ENCODE measurements around the gene C1orf105. TPM values are rescaled to one million over a fixed set of nuclear protein-coding genes. Genes with fewer than 3 reads are reported as not detected.
"Not testable (repeated sequence)": the region's sequence is repeated elsewhere in the genome, so short reads cannot be mapped to it uniquely, and the experiment has no call there.

The C1orf105 gene
- total RNA-seq, 1 experiment from 2014 or later, result not detected

DNA sequence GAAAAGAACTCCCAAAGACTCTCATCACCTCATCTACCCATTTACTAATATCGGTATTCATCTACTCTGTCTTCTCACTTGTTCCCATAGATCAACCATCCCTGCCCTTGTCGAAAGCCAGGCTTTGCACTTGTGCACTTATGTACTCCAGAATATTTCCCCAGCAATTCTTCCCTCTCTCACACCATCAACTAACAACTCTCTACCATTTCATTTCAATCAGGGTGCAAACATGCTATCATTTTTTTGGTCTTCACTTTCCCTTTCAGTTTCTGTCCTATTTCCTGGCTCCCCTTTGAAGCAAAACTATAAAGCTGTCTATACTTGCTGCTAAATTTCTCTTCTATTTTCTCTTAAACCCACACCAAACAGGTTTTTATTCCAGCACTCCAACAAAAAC, 6.7 kb downstream of the C1orf105 start:
- no peak for DNase-seq (ENCODE audit: low spot score)

DNA sequence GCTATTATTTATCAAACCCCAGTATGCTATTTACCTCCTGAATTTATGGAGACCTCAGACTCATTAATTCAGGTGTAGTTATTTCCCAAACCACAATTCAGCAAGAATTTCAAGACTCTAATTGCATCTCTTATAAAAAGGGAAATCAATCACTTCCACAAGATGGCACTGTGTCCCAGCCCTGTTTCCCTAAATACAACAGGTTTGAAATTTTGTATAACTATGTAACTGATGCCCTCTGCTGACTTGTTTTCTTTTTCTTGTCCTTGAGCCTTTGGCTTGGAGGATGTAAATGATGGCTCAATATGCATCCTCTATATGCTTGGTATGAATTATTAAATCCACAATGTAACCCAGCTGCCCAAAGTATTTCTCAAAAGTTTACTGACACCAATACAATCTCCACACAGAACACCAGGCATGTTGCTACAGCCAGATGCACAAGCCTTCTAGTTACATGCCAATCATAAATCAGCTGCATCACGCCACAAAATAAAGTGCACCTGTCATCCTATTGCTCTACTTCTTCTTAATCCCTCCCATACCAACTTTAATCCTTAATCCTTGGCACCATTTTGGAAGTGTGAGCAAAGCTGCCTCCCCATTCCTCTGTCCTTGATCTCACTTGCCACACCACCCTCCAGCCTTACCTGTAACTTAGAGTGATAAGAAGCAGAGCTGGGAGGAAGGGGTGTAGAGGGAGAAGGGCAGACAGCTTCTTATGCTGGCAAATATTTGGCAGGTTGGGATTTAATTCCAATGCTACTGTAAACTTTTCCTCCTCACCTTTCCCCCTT, 9.0 kb downstream of the C1orf105 start:
- DNase-seq (ENCODE audit: low spot score), result peak; percentile 76

DNA sequence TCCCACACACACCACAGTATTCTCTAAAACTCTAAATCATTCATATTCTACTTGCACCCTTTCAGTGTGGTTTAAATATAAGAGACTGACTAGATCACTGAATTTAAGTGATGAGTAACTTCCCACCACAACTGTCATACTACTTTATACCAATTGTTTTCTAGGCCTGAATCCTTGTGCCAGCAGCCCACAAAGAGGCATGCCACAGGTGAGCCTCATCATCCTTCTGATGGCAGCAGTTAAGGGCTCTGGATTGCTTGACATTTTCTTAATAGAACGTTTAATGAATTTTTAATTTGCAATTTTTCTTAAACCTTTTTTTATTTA, 9.6 kb downstream of the C1orf105 start:
- DNase-seq (ENCODE audit: low spot score), result no peak

DNA sequence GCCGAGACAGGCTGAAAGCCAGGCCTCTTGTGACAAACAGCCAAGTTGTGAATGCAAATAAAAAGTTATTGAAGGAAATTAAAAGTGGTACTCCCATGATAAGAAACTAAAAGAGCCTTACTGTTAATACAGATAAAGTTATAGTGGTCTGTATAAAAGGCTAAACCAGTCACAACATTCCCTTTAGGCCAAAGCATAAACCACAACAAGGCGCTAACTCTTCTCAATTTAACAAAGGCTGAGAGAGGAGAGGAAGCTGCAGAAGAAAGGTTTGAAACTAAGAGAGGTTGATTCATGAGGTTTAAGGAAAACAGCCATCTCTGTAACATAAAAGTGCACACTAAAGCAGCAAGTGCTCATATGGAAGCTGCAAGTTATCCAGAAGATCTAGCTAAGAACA, 10.7 kb downstream of the C1orf105 start:
- DNase-seq (ENCODE audit: low spot score), result no peak

DNA sequence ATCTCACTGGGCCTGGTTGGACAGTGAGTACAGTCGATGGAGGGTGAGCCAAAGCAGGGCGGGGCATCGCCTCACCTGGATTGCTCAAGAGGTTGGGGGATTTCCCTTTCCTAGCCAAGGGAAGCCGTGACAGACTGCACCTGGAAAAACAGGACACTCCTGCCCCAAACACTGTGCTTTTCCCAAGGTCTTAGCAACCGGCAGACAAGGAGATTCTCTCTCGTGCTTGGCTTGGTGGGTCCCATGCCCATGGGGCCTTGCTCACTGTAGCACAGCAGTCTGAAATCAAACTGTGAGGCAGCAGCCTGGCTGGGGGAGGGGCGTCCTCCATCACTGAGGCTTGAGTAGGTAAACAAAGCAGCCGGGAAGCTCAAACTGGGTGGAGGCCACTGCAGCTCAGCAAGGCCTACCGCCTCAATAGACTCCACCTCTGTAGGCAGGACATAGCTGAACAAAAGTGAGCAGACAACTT, 11.3 kb downstream of the C1orf105 start:
- DNase-seq (ENCODE audit: low spot score), result no peak

DNA sequence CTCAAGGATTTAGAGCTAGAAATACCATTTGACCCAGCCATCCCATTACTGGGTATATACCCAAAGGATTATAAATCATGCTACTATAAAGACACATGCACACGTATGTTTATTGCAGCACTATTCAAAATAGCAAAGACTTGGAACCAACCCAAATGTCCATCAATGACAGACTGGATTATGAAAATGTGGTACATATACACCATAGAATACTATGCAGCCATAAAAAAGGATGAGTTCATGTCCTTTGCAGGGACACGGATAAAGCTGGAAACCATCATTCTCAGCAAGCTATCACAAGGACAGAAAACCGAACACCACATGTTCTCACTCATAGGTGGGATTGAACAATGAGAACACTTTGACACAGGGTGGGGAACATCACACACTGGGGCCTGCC, 16.7 kb downstream of the C1orf105 start:
- DNase-seq (ENCODE audit: low spot score), result not testable (repeated sequence)

DNA sequence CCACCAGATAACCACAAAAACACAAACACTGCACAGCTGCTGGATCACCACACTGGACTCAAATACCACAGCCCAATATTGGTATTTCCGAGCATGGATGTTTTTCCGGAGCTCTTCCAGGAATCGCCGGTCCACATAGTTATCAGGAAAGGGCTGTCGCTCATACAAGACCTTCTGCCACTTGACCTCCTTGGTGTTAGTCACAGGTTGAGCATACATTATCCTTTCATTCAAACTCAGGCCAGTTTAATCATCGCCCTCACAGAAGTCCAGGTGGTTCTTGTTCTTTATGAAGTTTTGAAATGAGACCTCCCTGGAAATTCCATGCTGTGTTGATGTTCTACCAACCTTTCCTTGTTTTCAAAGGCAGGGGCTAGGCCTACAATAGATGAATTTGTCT, 21.9 kb downstream of the C1orf105 start:
- no peak for DNase-seq (ENCODE audit: low spot score)

DNA sequence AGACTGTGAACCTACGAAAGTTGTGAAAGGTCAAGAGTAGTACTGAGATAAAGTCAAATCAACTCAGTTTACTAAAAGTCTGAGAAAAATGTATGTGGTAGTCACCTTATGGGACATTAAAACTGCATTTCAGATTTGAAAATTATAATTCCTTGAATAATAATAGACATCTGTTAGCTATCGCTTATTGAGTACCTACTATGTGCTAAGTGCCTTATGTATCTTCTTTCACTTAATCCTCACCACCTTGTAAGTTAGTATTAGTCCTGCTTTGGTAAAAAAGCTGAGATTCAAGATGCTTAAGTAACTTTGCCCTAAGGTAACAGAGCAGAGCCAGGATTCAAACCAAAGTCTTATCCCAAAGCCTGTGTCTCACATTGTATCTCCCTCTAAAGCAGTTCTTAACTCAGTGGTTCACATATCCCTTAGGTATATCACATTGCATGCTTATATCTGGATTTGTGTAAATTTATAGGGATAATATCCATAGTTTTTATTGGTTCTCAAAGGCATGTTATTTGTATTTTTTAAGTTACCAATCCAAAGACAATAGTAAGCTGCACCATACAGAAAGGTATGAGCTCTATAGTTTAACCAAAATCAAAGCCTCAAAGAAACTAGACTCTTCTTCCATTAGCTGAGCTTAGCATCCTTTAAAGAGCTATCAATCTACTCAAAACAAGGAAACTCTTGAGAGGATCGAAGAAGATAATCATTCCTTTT, 22.5 kb downstream of the C1orf105 start:
- no peak for DNase-seq (ENCODE audit: low spot score)

DNA sequence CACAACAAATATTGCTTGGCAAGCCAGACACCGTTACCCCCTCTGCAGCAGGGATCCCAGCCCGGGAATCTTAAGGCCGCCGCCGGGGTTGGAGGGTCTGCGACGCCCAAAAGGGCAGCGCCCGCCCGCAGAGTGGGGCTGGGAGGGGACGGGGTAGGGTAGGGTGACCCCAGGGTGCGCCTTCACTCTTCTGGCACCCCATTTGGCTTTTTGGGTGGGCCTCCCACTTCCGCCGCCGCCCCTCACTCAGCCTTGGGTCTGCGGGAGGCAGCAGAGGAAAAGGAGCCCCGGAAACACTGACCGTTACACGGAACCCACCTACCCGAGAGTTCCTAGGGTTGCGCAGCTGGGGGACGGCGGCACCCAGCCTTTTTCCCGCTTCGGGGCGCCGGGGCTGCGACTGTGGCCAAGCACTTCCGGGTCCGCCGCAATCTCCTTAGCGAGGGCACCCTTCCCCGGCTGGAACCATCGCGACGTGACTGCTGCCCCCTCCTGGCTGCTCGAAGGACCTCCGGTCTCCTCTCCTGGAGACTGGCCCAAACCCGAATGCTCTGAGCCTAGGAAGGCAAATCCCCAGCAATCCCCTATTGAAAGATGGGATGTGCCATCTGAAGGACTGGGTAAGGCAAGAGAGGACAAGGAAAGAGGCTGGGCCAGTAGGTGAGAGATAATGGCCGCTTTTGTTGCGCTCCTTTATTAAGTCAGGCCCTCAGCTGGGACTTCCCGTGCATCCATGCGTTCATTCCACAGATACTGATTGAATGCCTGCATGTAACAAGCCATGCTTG, 23.4 kb downstream of the C1orf105 start, which contains the start of gene PIGC:
Gene PIGC (minus strand): TSS at position 404 of the 788 bp plus-strand sequence. CDS start 1,447 bp downstream, outside the sequence.
- DNase-seq (ENCODE audit: low spot score), result peak; percentile 89

DNA sequence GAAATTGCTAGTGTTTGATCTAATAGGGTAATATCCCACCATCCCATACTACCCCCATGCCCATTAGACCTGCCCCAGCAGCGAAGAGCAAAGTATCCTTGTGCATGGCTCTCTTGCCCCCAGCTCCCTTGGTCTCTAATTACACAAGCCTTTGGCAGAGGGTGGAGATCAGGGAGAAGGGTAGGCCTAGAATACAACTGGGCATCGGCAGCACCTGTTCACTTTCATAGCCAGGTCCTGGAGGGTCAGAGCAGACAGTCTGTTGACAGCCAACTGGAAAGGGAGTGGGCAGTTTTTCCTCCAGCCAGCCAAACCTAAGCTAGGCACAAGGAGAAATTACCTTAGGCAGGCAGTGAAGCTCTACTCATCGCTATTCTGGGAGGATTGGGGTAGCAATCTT, 26.1 kb downstream of the C1orf105 start:
- no peak for DNase-seq (ENCODE audit: low spot score)

DNA sequence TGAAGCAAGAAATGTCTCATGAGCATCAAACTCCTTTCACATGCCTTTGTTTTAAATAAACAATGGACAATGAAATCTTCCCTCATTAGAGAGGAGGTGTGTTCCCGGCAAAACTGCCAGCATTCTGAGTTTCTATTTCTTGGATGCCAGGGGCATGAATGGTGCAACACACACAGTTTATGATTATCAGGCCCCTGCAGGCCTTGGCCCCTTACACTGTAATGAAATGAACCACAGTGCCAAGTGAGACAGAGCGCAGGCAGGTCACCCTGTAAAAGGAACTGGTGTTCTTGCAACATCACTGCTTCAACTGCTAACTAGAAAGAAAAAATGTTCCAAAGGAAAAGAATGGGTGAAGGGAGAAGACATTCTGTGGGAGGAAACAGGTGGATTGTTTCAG, 27.2 kb downstream of the C1orf105 start:
- DNase-seq (ENCODE audit: low spot score), result no peak

DNA sequence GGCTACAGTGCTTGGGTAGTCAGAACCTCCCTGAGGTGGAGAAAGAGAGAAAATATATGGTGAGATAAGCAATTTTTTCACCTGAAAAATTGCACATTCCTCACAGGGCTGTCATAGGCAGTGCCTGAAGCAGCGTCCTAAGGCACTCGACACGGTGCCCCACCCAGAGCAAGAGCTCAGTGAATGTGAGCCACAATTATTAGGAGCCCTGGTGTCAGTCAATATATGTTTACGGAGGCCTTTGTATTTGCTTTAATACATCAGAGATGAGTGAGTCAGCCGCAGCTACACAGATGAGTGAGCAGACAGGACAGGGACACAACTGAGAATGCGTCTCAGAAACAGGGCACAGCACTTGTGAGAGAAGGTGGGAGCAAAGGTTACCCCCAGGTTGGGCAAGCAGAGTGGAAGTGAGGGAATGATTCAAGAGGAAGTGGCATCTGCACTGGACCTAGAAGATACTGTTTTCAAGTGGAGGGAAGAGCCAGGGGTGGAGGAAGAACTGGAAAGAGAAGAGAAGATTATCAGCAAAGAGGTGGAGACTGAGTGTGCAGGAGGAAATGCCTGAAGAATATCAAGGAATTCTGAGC, 28.6 kb downstream of the C1orf105 start:
- DNase-seq (ENCODE audit: low spot score), result peak; percentile 30

DNA sequence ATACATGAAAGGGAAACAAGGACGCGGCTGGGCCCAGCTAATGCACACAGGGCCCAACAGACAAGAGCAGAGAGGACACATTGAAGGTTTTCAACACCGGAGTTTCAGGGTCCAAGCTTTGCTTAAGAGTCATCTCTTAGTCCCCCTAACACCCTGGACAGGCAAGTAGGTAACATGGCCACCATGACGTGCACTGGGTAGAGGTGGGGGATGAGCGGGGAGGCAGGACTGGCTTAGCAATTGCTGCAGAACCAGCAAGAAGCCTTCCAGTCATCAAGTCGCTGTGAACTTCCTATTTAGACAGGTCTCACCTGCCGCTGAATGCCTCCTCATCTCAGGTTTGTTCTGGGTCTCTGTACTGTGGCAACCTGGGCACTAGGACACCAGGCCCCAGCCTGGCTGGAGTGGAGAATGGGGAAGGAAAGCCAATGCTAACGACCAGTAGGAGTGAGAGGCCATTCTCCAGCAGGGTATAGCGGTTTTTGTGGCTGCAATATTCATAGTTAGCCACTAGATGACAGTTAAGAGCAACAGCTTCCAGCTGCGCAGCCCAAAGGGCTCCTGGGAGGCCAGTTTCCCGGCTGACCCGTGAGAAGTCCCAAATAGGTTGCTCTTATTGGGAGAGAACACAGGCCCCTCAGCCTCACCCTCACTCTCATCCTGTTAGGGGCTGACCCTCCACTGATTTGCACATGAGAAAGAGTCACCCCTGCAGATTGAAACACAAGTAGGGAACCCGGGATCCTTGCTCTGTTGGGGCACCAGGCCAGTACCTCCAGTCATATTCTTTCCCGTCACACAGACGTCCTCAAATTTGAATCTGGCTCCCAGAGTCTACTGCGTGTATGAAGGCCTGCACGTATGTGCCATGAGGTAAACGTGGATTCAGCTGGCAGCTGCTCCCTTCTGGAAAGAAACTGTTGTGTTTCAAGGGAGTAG, 29.4 kb downstream of the C1orf105 start:
- peak; percentile 81 for DNase-seq (ENCODE audit: low spot score)

DNA sequence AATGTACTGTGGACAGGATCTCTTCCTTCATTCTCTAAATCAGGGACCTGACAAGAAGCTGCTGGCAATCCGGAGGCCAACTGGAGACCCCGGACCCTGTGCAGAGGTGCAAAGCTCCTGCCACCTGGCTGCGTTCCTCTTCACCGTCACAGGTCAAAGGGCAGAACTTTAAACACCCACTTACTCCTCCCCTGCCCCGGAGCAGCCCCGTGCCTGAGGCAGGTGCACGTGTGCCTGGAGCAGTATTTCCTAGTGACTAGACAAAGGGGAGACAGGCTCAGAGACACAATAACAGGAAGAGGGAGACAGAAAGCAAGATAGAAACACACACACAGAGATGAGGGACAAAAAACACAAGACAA, 30.0 kb downstream of the C1orf105 start:
- DNase-seq (ENCODE audit: low spot score), result no peak

DNA sequence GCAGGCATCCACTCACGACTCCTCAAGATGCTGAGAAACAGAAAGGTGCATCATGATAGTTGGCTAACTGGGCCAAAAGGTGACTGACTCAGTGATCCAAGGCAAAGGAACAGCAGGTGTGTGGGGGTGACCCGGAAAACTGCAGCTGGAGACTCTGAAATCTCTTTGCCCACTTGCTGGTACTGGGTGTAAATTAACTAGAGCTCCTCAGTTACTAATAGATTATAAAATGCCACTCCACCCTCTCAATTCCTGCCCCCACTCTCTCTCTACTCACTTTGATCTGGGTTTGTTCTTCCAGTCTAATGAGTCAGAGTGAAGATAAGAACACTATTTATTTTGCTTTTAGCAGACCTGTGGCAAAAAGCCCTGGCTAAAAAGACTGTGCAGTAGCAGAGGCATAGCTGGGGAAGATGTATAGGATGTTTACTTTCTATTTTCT, 30.5 kb downstream of the C1orf105 start:
- peak; percentile 87 for DNase-seq (ENCODE audit: low spot score)

DNA sequence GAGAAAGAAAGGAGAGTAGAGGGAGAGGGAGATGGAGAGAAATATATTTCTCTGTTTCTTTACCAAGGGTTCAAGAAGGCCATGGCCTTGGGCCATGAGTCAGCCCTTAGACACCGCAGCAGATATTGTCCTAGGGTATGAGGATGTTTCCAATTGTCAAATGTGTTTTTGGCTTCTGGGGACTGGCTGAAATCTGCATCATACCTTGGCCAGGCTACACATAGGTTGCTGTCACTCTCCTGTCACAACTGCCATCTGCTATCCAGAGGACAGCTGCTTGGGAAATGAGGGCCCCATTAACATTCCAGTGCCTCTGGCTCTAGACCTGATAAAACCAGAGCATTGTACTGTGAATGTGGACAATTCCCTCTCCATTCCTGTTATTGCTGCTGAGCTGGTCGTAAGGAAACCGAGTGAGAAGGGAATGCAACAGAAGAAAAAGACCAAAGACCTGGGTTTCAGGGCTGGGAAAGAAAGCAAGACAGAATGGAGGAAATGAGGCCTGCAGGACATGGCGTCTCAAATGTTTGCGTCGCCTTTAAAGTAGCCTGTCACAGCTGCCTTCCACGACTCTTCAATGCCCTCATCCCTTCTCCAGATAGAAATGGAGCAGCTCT, 32.2 kb downstream of the C1orf105 start:
- no peak for DNase-seq (ENCODE audit: low spot score)

DNA sequence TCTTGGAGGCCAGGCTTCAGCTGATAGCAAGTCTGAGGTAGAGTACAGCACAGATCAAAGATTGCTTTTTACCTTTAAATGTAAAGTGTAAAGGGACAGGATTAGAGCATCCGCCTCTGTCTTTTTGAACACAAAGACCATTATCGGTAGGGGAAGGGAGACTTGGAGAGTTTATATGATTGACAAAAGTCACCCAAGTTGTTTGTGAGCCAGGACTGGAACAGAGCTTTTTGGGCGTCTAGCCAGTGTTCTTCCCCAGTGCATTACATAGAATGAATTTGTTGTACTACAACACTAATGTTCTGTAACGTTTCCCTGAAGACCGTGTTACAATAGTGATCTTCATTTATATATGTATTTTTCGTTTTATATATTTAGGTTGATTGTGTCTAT, 32.7 kb downstream of the C1orf105 start:
- DNase-seq (ENCODE audit: low spot score), result no peak

DNA sequence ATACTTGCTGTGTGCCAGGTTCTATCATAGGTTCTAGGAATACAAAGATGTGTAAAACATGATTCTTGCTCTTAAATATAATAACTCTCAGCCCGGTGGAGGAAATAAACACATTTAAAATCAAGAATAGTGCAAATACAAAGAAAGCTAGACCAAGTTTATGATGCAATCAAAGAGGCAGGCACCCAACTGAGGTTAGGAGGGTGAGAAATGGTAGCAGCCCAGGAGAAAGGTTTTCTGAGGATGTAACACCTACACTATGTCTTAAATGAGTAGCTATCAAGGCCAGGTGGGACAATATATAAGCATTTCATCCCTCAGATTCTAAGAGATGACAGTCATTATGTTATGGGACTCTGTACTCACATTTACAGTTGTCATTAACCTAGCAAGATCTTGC, 33.1 kb downstream of the C1orf105 start:
- no peak for DNase-seq (ENCODE audit: low spot score)

DNA sequence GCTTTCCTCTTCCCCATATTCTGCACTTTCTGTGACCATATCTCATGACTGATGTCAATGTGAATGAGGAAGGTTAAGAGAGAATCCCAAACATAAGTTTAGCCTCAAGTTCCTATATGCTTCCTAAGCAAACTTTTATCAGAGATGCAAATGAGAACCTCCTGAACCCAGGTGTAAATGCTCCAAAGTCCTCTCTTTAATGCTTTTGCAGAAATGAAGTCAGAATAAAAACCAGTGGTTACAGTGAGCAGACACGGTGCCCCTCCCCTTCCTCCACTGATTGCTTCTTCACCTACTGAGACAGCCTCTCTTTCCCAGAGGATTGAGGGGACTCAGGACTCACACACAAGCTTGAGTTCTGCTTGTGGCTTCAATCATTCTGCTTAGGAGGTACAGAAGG, 35.0 kb downstream of the C1orf105 start:
- DNase-seq (ENCODE audit: low spot score), result no peak

DNA sequence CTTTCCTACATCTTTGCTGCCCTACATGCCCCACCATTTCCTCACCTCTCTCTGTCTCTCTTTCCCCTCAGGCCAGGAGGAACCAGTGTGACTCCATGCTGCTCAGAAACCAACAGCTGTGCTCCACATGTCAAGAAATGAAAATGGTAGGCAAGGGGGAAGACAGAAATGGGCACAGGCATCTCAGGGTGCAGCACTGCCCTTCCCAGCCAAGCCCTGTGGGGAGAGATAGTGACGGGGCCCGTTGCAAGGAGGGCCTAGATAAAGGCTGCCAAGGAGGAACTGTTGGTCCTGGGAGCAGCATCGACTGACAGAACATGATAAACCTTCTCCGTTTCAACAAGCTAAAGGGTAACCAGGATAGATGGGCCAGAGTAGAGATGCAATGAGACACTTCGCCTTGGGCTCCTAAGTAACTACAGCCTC, 35.9 kb downstream of the C1orf105 start:
- DNase-seq (ENCODE audit: low spot score), result no peak
